Left ventricle myocardium superior (tissue), 1 donor: ENCODE data around the gene PLCH1. TPM values are rescaled to one million over a fixed set of nuclear protein-coding genes. Genes with fewer than 3 reads are reported as not detected.
"Not testable (repeated sequence)": the region's sequence is repeated elsewhere in the genome, so short reads cannot be mapped to it uniquely, and the experiment has no call there.

Experiments used
- ATAC-seq: fragments of 200-7000 bp; cut with Tn5 transposase; one replicate; pipeline ENCODE4 v1.9.1; 2020; ENCODE audit warnings: mild to moderate bottlenecking, moderate library complexity
- DNase-seq: peaks from one replicate; pipeline ENCODE4 v3.0.0-alpha.2; 2020
- intact Hi-C: fragments of 100-400 bp; cut with micrococcal nuclease; formaldehyde crosslinking; loops from one replicate; pipeline ENCODE4 v1.11.0; 2022
- total RNA-seq: library from RNA; stranded (reverse); fragmentation: NEBNext Ultra II Directional; extraction: Animal tissue kit (Norgen Biotek cat#: 25700); gene quantifications from one replicate; pipeline ENCODE4 v1.2.1, GENCODE V29; 2021
- donor health status: DM: no; HTN: yes; CAD: no; lungs with severe emphysema.

PLCH1 gene
- total RNA-seq, 1 donor from 2014 or later: 0.50 TPM

DNA sequence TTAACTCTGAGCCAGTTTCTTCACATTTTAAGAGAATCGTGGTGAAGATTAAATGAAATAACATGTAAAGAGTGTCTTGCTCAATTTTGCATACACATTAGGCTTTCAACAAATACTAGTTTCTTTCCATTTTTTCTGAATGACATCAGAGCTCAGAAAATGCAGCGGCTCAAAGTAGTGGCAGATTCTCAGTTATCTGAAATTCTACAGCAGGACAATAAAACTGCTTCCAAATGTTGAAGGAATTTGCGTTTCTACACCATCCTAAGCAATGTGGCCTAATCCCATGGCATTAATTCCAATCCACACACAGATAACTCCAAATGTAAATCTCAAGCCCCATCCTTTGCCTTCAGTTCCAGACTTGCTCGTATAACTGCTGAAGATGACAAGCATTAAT is 115.8 kb downstream of the PLCH1 start:
- ATAC-seq: no peak
- DNase-seq: no peak
- intact Hi-C loops: no loop called here

DNA sequence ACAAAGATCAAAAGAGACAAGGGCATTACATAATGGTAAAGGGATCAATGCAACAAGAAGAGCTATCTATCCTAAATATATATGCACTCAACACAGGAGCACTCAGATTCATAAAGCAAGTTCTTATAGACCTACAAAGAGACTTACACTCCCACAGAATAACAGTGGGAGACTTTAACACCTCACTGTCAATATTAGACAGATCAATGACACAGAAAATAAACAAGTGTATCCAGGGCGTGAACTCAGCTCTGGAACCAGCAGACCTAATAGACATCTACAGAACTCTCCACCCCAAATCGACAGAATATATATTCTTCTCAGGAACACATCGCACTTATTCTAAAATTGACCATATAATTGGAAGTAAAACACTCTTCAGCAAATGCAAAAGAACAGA is 122.2 kb downstream of the PLCH1 start:
- DNase-seq, intact Hi-C loops, ATAC-seq: not testable (repeated sequence)

DNA sequence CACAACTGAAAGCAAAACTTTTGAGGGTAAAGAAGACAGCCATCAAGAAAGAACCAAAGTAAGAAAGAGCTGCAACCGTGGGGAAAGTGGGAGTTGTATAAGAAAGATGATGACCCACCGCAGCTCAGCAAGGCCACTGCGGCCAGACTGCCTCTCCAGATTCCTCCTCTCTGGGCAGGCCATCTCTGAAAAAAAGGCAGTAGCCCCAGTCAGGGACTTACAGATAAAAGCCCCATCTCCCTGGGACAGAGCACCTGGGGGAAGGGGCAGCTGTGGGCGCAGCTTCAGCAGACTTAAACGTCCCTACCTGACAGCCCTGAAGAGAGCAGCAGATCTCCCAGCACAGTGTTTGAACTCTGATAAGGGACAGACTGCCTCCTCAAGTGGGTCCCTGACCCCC is 124.3 kb downstream of the PLCH1 start:
- ATAC-seq, intact Hi-C loops, DNase-seq: not testable (repeated sequence)

DNA sequence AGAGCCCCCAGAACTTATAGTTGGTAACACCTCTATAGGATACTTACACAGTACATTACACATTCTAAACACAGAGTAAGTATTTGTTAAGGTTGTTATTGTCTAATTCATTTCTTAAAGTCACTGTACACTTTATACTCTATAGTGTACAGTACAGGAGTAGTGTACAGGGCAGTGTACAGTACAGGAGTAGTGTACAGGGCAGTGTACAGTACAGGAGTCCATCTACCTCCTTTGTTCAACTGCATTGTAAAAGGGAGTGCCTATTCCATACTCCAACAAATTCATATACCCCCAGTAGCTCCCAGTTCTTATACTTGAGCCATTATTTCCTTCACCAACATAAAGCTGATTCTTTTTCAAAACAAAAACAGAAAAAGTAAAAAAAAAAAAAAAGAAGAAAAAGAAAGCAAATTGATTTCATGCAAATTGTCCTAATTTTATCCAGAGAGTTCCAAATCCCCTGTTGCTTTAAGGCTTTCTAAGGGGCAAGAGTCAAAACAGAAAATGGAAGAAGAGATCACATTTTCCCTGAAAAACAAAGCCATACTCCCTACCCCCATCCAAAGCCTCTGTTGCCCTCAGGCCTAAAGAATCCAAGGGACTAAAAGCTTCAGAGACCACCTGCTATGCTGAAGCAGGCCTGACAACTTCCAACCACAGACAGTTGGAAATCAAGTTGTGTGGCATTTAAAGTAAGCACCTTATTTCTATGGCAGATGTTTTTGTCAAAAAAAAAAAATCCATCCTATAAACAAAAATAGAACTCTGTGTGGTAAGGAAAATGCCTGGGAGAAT is 125.6 kb downstream of the PLCH1 start:
- intact Hi-C loops: no loop called here
- no peak for DNase-seq
- ATAC-seq: no peak

DNA sequence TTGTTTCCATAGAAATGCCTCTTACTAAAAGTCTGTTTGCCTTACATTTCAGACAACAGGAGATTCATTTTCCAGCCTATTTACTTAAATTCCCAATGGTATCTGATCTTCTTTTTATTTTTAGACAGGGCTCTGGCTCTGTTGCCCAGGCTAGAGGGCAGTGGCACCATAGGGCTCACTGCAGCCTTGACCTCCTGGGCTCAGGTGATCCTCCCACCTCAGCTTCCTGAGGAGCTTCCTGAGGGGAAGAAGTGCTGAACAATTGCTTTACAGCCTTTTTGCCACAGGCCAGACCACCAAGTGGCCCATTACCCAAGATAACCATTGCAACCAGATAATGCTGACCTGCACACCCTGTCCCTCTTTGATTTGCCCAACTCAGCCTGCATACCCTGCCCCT is 126.3 kb downstream of the PLCH1 start:
- intact Hi-C loops: no loop called here
- DNase-seq (no peak), ATAC-seq (no peak)

DNA sequence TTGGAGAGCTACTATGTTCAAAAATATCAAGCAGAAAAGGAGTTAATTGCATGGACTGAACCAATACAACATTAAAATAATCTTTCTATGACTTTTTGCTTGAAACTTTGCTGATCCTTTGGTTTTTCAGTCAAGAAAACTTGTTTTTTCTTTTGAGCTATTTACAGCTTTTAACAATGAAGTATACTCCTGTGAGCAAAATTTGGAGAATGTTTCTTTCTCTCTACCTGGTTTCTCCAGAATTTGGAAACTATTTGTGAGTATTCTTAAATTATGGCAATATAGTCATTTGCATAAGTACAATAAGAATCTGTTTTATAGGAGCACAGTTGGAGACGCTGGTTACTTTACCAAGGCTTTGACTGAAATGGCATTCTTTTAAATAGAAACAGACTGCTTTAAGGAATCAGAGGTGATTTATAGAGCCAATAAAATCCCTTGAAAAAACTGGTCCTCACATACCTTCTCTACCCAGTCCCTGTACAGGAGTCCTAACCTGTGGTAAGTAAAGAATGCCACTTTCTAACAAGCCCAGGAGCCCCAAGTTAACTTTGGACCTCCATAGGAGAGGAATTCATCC is 127.4 kb downstream of the PLCH1 start:
- DNase-seq (no peak), ATAC-seq (no peak)

DNA sequence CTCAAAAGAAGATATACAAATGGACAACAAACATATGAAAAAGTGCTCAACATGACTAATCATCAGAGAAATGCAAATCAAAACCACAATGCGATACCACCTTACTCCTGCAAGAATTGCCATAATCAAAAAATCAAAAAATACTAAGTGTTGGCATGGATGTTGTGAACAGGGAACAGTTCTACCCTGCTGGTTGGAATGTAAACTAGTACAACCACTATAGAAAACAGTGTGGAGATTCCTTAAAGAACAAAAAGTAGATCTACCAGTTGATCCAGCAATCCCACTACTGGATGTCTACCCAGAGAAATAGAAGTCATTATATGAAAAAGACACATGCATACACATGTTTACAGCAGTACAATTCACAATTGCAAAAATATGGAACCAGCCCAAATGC is 129.7 kb downstream of the PLCH1 start:
- ATAC-seq, intact Hi-C loops, DNase-seq: not testable (repeated sequence)

More for the DNA sequence above, 127.4 kb downstream of the PLCH1 start:
- intact Hi-C loops: no loop called here

DNA sequence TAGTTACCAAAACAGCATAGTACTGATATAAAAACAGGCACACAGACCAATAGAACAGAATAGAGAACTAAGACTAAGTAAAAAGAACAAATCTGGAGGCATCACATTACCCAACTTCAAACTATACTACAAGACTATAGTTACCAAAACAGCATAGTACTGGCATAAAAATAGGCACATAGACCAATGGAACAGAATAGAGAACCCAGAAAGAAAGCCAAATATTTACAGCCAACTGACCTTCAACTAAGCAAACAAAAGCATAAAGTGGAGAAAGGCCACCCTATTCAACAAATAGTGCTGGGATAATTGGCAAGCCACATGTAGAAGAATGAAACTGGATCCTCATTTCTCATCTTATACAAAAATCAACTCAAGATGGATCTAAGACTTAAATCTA is 130.5 kb downstream of the PLCH1 start:
- ATAC-seq, intact Hi-C loops, DNase-seq: not testable (repeated sequence)

DNA sequence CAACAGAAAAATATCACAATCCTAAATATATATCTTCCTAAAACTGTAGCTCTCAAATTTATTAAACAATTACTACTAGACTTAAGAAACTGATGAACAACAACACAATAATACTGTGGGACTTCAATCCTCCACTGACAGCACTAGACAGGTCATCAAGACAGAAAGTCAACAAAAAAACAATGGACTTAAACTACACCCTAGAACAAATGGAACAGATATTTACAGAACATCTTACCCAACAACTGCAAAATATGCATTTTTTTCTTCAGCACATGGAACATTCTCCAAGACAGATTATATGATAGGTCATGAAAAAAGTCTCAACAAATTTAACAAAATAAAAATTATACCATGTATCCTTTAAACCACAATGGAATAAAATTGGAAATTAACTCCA is 133.4 kb downstream of the PLCH1 start:
- DNase-seq (no peak), ATAC-seq (no peak)
- intact Hi-C loops: no loop called here

DNA sequence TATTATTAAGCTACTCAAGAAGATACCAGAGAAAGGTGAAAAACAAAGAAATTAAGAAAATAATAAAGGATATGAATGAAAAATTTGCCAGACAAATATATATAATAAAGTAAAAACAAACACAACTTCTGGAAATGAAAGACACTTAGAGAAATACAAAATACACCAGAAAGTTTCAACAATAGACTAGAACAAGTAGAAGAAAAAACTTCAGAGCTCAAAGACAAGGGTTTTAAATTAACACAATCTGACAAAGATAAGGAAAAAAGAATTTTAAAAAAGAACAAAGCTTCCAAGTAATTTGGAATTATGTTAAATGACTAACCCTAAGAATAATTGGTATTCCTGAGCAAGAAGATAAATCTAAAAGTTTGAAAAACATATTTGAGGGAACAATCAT is 135.3 kb downstream of the PLCH1 start:
- DNase-seq: no peak
- no peak for ATAC-seq
- intact Hi-C loops: no loop called here

DNA sequence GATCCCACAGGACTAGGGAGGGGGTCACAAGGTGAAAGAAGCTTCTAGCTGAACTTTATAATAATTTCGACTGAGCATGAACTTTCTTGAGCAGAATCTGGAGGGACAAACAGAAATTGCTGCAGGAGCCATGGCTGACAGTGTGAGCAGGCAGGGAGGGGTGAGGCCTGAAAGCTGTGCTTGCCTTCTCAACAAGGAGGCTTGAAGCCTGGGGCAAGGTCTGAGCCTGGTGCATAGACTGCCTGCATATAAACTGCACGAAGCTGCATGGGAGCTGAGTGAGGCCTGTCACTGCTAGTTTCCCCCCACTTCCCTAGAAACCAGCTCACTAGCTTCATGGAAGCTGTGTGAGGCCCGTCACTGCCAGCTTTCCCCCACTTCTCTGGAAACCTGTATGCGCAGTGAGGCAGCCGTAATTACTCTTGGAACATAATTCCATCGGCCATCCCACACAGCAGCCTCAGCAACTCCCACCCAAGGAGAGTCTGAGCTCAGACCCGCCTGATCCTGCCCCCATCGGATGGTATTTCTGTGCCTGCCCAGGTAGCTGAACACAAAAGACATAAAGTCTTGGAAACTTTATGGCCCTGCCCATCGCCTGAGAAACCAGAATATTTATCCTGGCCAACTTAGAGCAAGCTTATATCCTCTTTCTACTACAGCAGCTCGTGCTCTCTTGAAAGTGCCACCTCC is 136.5 kb downstream of the PLCH1 start:
- intact Hi-C loops: no loop called here
- ATAC-seq: no peak
- DNase-seq: no peak

DNA sequence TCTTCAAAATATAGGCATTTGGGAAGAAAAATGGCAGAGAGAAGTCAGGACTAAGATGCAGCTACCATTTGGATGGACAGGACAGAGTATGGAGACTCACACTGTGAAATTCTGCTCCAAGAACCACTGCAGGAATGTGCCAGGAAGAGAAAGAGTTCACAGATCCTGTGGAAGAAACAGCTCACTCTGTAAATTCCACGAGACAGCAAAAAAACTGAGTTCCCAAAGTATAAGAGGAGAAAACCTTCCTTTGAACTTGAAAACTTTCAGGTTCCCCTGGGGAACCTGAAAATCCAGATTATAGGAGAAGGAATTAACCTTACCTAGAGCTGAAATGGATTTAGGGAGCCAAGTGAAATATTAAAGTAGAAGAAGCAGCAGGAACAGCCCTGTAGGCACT is 137.1 kb downstream of the PLCH1 start:
- ATAC-seq (no peak), DNase-seq (no peak)
- intact Hi-C loops: no loop called here

DNA sequence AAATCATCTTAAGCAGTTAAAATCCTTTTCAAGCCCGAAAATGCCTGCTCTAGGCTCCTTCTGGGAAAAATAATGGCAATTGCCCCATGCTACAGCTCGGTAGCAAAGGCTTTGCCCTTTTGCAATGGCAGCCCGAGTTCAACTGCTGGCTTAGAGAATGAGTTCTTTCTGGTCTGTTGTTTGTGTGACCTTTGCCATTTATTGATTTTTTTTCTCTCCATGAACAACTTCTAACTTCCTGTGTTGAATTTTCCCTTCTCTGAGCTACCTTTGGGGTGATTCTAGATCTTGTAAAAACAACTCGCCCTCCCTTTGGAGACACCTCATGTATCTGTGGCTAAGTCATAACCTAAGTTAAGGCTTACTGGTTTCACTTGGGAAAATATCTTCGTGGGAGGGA is 139.3 kb downstream of the PLCH1 start:
- ATAC-seq (no peak), DNase-seq (no peak)
- intact Hi-C loops: no loop called here

DNA sequence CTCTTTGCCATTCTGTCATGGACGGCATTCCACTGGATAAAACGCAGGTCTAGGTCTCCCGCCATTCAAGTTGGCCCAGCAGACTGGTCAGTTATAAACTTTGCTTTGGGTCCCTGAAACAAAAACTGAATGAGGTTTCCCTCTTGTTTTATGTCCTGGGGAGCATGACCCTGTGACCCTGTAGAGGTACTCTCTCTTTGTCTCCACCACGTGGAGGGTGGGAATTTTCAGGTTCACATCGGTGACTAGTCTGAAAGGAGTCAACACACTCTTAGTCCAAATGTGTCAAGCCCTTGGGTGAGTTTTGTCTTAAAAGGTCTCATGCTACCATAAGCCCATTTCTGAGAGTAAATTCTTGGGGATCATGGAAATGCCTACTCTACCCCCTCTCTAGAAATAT is 139.9 kb downstream of the PLCH1 start:
- ATAC-seq: no peak
- intact Hi-C loops: no loop called here
- DNase-seq: no peak

DNA sequence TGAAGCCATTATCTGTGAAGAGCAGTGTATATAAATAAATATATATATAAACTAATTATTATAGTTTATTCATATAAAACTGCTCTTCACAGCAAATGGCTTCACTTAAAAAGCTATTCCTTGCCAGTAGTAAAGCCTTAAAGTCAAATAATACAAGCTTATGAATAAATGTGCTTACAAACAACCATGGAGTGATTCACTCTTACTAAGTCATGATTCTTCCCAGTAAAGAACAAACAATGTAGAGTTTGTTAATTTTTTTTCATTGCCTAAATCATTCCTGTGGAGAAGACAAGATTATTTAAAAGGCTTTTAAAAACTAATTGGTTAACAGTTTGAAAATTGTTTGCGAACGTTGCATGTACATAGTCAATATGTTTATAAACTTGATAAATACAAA is 140.7 kb downstream of the PLCH1 start:
- no peak for DNase-seq
- intact Hi-C loops: no loop called here
- ATAC-seq: no peak

DNA sequence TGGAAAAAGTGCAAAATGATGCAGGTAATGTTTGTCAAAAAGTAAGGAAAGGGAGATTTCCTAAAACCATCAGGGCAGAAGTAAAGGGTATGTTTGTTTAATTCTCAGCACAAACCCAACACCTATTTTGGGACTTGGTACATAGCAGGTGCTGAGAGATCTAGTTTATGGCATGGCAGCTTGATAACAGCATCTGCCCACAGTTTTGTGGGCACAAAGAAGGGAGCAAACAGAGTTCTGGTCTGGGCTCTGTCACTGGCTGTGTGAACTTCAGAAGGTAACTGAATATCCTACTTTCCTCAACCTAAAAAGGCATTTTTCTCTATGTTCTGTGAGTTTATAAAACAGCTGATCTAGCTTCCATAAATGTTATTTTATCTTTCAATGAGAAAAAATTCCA is 141.6 kb downstream of the PLCH1 start:
- DNase-seq: no peak
- ATAC-seq: no peak
- intact Hi-C loops: no loop called here

DNA sequence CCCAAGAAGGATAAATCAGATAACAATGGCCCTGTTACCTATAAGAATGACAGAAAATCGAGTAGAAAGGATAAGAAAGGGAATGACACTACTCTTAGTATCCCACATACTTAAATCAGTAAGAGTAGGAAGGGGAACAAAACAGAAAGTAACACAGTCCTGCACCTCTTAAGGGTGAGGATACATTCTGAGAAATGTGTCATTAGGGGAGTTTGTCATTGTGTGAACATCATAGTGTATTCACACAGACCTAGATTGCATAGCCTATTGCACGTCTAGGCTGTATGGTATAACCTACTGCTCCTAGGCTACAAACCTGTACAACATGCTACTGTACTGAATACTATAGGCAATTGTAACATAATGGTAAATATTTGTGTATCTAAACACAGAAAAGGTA is 142.6 kb downstream of the PLCH1 start:
- no peak for ATAC-seq
- intact Hi-C loops: no loop called here
- DNase-seq: no peak

DNA sequence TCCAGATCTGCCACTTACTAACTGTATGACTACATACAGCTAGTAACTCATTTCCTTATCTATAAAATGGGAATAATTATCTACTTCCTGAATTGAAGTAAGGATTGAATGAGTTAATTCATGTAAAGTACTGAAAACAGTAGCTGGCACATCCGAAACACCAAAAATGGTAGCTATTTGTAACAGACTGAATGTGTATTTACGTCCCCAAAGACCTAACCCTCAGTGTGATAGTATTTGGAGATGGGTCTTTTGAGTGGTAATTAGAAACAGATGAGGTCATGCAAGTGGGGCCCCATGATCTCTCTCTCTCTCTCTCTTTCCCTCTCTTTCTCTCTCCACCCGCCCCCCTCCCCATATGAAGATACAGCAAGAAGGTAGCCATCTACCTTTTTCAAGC is 146.2 kb downstream of the PLCH1 start:
- no peak for ATAC-seq
- DNase-seq: no peak
- intact Hi-C loops: no loop called here

DNA sequence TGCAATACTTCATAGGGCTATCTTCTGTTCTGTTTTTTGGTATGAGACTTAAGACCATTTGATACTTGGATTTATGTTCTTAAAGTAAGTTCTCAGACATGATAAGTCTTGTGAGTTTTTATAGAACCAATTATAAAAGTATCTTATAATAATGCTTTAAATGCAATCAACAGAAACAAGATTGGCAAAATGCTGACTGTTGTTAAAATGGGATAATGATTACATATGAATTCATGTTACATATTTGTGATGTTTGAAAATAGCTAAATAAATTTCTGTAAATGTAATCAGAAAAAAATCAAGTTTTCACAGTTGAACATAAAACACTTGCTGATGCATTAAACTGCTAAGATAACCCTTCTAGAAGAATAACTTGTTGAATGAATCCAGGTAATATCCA is 148.3 kb downstream of the PLCH1 start:
- intact Hi-C loops: no loop called here
- ATAC-seq: no peak
- no peak for DNase-seq

DNA sequence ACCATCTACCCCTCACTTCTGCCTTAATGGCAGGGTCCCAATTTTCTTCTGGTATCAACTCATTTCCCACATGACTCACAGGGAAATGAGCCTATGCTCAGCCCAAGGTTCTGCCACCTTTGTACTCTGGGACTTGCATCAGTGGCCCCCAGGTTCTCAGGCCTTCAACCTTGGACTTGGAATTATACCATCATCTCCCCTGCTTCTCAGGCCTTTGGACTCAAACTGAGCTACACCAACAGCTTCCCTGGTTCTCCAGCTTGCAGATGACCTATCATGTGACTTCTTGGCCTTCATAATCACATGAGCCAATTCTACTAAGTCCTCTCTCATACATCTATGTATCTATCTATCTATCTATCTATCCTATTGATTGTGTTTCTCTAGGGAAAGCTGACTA is 149.5 kb downstream of the PLCH1 start:
- intact Hi-C loops: no loop called here
- DNase-seq (no peak), ATAC-seq (no peak)
